Hematopoietic multipotent progenitor cell treated with erythropoietin and hydrocortisone succinate and interleukin-3 and kit ligand, for 8 days (in vitro differentiated cells): ENCODE data around the gene CSNK2A1.
A peak's percentile ranks its signal among the peaks of the same experiment; 100 is the strongest.

Experiments
- DNase-seq: peaks from one replicate; pipeline ENCODE4 v3.0.0-alpha.2; 2015

The CSNK2A1 gene

DNA sequence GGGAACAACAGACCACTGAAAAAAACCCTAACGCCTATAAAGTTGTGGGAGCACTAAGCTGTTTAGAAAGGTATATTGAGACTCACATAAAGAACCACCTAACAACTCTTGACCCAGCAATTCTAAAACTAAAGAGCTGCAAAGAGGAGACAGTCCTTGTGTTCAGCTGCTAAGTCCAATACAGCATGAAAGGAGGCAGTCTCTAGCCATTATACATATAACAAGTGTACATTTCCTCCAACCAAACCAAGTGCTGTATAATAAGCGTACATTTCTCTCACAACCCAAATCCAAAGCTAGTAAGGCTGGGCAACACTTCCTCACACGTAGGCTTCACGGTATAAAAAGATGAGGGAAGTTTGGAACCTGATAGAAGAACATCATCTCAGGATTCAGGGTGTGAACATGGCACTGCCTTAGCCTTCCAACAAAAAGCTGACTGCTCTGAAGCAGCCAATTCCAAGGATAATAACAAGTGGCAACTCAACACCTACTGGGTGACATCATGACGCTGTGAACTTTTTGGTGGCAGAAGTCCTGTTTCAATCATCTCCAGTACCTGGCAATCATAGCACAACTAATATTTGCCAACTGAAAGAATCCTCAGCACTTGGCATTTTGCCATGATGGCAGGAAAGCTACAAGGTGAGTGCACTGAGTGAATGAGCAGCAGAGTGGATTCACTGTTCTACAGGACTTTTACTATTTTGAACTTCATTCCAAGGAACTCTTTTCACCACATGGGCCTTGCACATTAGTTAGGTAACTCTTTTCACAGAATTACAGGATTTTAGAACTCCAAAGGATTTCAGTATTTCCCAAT lies 97.9 kb downstream of the CSNK2A1 start:
- DNase-seq, result no peak

DNA sequence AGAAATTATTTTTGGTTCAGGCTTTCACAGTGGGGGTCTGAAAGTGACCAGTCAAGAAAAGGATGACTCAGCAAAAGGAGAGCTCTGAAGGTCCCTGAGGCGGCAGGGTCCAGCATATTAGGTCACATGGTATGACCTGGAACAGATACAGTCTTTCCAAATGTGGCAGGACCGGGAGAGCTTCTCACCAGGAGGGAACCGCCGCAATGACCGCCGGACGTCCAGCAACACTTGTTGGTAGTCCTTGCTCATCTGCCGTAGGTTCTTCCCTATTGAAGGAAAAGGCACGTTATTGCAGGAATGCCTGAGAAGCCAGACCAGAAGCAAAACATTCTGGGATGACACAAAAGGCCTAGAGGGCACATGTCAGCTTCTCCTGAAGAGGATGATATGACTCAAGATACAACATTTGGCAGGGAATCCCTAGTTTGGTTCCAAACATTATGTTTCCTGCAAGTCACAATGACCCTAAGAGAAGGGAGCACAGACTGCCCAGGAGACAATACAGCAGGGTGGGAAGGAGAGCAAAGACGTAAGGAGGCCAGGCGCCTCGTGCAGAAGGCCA lies 98.6 kb downstream of the CSNK2A1 start:
- DNase-seq, result no peak

DNA sequence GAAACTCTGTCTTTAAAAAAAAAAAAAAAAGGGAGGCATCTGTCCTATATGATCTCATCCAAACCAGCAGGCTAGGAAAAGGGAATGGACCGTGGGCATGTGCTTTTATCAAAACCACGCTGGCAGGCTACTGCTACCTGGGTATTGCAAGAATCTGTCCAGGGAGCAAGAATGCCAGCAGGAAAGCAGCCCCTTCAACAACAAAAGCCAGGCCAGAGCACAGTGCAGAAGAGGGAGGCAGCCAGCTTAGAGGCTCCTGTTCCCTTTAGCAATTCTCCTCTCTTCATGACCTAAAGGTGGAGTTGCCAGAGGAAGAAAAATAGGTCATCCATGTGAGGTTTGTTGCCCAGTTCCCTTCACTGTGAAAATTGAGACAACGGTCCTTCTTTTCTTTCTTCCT lies 99.5 kb downstream of the CSNK2A1 start:
- DNase-seq, result no peak

DNA sequence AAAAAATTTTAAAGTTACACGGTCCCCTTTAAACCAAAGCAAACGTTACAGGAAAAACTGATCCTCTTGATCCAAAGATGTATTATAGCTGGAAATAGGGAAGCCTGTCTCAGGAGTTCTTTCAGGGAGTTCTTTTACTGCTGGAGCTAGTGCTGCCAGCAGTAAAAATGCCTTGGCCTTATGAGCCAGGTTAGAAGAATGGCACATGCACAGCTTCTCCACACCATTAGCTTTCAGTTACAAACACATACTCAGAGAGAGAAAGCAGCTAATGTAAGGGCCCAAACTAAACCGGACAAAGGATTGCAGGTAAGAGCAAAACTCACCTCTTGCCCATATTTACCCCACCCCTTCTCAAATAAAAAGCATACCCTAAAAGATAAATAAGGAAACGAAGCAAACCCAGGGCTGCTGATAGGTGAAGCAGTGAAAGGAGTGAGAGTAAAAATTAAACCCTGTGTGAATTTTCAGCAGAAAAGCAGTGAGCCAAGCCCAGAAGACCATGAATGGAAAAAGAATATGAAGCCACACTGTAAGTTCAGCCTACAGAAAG lies 100.3 kb downstream of the CSNK2A1 start:
- no peak for DNase-seq

DNA sequence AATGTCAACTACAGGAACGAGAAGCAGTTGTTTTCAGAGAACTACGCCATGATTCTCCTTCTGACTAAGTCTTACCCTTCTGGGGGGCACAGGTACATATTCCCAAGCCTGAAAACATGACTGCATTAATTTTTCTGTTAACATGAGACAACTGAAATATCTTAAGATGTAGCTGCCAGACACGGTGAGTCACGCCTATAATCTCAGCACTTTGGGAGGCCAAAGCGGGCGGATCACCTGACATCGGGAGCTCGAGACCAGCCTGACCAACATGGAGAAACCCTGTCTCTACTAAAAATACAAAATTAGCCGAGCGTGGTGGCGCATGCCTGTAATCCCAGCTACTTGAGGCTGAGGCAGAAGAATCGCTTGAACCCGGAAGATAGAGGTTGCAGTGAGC lies 103.0 kb downstream of the CSNK2A1 start:
- DNase-seq, result no peak

DNA sequence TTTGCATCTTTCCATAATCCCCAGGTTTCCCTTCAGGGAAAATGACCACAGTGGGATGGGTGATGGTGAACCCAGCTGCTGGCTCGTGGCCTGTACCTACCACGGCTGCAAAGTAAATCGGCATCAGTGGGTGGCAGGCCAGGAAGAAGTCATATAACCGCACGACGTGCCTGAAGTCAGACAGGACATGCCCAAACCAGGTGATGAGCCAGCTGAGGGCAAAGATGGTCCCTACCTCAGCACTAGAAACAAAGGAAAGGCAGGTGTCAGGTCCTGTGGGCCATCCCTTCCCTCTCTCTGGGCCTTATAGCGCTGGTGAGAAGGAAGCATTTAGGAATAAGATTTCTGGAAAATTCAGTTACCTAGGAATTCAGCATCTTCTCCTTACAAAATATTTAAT lies 103.4 kb downstream of the CSNK2A1 start:
- no peak for DNase-seq

DNA sequence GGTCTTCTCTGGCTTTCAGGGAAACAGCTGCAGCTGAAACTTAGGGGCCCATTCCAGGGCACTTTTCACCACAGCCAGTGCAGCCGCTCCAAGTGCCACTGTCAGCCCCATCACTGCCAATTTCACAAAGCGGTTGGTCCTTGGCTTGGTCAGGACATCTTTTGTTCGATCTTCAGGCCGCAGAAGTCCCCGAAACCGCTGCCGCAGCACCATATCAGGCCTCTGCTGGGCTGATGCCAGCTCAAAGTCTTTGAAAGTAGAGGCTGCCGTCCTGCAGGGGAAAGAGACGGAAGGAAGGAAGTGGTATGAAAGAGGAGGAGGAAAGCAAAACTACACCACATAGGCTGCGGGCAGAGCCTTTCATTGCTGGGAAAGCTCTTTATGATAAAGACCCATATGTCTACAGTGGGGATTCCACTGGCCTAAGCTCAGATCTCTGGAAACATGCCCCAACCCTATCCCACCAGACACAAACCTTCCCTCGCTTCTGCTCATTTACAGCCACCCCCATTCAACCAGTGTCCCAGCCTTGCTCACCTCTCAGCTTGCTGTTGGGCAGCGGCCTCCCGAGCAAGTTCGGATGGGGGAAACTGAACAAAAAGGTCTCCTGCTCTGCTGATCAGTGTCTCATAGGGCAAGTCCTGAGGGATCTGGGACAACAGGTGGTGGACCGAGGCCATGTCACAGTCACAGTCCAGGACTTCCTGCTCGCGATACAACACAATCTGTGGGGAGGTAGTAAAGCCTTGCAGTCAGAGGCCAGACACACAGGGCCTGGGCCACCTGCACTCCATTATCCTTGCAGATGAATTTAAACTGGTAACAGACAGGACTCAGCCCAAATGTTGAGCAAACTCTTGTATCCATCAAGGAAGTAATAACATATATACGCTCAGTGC lies 104.8 kb downstream of the CSNK2A1 start:
- DNase-seq, result peak; percentile 89

DNA sequence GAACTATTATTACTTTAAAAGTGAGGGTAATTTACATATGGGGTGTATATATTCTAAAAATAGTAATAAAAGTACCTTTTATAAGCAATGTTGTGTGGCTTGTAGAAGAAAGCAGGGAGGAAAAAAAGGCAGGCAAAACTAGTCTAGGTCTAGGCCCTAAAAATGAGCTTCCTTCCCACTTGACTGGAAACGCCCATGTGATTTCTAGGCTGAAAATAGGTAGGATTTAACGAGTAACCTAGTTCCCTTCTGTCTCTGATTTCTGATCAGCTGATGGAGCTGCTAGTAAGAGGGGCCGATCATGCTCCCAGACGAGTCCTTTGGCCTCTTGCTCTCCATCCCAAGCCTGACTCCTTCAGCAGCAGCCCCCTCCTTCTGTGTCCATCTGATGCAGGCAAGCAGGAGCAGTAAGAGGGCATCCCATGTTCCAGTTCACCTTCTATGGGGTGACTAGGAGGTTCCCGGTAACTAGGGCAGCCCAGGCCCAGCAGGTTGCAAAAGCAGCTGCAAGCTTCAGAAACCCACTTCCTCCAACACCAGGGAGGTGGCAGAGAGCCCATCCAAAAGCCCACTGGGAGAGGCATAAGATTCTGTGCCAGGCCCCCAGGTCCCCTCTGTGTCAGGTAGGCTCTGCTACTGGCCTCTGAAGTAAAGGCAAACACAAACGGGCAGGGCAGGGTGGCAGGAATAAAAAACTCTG lies 105.7 kb downstream of the CSNK2A1 start:
- no peak for DNase-seq

DNA sequence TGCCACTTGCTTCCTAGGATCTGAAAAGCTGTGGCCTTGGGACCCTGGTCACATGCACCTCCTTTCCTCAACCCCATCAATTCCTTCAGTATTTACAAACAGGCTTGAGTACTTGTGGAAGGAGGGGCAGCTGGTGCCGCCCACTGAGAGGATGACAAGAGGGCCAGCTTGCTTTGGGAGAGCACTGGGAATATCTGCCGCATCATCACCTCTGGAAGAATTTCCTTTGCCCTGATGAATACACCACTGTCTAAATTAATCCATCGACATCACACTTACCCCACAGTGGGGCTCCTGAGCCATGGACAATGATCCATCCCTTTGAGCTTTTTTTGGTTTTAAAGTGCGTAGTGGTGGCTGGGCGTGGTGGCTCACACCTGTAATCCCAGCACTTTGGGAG lies 107.1 kb downstream of the CSNK2A1 start:
- no peak for DNase-seq

DNA sequence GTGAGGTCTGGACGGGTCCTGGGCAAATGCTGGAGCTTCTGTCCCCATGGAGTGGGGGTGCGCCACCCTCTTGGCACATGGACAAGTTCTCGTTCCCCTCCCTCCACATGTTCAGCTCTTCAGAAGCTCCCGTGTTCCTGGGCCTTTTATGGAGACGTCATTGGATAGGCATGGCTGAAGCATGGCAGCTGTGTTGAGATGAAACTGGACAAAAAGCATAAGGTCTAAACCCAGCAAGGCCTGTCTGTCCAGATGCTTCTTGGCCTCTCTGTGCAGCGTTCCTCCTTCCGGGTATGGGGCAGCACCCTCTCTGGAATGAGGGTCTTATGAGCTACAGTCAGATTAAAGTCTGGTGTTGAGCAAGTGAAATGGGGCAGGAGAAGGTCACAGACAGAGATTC lies 108.0 kb downstream of the CSNK2A1 start:
- DNase-seq, result no peak

DNA sequence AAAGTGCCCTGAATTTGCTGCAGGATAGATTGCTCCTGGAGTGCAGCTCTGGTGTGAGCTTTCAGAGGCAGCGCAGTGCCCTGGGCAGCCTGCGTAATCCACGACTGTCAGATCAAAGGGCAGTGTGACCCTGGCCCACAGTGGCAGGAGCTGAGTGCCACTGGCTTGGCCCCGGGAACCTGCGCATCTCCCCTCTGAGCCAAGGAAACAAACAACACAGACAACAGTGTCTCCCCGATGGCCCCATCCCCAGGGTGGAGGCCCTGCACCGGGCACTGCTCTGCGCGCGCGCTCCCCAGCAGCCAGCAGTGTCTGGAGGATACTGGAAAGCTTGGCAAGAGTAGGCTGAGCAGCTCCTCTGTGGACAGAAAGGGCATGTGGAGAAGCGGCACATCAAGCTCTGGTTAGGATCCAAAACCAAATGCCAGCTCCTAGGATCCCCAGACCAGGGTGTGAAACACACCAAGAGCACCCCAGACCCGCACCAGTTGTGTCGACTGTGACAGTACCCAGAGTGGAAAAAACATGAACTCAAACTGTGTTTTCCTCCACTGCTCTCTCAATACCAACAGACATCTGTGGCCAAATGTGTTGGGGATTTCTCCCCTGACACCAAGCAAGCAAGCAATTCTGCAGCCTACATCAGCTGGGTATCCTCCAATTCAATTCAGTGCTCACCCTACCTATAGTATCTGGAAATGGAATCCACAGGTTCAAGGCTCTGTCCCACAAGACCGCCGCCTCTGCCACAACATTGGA lies 108.8 kb downstream of the CSNK2A1 start:
- no peak for DNase-seq

DNA sequence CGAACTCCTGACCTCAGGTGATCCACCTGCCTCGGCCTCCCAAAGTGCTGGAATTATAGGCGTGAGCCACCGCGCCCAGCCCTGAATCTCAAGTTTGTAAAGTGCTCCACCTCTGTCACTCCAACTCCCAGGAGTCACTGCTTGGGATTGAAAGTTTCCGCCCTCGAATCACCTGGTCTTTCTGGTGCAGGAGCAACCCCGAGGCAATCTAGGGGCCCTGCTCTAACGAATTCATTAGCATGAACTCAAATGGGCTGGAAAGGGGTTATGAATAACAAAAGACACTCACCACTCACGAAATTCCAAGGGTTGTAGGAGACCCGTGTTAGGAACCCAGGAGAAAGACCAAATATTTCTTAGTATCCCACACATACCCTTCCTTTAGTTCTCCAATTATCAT lies 109.4 kb downstream of the CSNK2A1 start:
- no peak for DNase-seq

DNA sequence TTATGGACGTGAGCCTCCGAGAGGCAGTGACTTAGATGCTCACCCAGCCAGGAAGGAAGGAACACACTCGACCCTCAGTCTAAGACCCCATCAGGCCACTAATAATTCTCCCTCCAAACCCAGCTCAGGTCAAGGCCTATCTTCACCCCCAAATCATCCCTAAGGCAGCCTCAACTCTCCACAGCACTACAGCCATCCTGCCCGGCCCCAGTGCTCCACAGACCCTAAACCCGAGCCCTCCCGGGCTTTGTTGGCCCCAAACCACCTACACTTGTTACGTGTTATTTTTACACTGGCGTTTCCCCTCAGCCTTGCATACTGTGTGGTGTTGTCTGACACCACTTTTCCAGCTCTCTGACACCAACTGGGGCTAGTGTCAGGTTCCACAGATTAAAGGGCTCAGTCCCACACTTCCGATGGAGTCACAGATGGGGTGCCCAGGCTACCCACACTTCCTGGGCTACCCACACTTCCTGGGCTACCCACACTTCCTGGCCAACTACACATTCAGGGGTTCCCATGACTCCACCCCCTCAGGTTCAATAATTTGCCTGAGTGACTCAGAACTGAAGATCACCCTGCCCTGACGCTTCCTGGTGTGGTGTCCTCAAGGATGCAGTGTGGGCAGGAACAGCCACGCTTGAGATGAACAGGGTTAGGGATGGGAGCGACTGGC lies 110.2 kb downstream of the CSNK2A1 start:
- no peak for DNase-seq

DNA sequence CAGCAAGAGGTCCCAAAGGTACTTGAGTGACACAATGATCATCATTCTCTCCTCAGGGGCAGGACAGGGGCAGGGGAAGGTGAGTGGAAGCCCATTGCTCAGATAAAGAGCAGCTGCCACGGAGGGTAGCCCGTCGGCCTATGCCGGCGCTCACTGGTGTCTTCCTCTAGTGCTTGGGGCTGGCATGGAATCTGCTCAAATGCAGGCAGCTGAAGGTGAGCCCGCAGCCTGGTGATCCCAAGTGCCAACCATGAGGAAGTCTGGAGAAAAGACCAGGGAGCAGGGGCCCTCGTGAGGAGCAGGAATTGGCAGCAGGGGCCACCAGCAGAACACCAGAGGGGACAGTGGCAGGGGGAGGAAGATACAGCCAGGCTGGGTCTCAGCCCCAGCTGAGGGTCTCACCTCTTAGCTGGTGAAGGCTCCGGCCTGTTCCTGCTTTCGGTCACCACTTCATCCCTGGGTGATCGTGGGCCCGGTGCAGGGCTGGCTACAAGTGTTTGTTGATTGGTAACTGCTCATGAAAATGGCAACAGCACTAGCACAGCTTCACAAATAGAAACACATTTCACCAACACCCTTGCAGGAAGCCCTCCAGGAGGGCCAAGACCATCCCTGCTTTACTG lies 110.8 kb downstream of the CSNK2A1 start:
- no peak for DNase-seq

DNA sequence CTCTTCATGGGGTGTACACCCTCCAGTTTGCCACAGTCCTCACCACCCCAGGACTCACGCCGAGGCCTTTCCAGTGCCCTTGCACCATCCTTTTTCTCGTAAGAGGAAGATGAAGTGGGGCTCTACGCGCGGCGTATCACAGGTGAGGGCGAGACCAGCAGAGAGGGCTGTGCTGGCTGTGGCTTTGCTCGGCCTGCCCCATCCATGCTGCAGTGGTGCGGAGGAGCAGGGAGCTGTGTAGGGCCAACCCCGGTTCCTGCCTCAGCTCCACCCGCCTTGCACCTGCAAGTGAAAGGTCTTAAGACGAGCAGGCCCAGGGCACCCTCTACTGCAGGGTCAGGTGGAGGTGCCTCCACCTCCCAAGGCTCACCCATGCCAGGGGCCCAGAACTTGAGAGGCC lies 111.4 kb downstream of the CSNK2A1 start:
- DNase-seq, result no peak

DNA sequence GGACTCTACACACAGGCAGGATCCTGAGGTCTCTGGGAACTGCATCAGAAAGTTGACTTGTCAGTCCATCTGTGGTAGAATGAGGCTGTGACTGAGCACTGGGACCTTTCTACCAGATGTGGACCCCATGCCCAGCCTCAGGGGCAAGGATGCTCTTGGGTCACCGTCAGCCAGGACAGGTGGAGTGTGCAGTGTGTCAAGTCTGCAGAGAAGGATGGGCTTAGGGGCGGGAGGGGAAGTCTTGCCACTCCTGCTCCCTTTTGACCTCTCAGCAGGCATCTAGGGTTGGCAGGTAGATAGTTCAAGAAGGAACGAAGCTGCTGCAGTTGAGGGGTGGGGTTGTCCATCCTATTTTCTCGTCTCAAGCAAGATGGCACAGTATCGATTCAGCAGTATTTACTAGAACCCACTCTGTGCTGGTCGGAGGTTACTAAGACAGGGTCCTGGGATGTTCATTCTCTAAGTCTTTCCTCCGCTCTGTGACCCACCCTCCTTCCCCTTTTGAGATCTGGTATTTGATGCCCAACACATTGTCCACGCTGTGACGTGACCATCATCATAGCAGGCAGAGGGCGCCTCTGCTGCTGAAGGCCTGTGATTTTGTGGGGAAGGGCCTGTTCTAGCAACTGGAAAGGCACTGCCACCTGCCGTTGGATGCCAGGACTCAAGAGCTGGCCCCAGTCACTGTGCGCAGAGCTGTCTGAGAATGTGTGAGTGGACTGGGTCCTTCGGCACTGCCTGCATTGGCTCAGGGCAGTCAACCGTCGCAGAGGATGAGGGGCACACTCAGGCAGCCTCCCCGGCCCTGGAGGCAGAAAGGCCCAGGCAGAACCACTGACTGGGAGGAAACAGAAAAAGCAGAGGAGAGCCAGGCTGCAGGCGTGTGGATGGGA lies 112.3 kb downstream of the CSNK2A1 start:
- peak; percentile 77 for DNase-seq

DNA sequence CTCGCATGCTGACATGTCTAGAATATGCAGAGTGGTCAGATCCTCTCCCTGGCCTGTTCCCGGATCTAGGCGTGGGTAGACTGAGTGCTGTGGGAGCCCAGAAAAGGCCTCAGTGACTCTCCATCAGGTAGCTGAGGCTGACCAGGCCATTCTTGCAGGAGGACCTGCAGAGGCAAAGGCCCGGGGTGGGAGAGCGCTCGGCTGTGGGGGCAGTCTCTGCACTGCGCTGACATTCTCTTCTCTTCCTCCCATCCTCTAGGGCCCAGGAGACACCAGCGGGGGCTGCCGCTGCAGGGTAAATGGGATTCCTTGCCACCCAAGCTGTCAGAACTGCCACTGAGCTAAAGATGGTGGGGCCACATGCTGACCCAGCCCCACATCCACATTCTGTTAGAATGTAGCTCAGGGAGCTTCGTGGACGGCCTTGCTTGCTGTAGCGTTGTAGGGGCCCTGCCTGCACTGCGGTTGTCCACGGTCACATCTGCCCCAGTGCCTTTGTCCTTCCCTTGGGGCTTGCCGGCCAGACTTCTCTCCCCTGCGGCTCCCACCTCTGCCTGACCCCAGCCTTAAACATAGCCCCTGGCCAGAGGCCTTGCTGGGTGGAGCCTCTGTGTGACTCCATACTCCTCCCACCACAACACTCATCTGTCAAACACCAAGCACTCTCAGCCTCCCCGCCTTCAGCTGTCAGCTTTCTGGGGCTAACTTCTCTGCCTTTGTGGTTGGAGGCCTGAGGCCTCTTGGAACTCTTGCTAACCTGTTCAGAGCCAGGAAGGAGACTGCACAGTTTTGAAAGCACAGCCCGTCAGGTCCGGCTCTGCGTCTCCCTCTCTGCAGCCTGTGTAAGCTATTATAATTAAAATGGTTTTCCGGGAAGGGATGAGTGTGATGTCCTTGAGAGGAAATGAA lies 113.2 kb downstream of the CSNK2A1 start:
- DNase-seq, result no peak

DNA sequence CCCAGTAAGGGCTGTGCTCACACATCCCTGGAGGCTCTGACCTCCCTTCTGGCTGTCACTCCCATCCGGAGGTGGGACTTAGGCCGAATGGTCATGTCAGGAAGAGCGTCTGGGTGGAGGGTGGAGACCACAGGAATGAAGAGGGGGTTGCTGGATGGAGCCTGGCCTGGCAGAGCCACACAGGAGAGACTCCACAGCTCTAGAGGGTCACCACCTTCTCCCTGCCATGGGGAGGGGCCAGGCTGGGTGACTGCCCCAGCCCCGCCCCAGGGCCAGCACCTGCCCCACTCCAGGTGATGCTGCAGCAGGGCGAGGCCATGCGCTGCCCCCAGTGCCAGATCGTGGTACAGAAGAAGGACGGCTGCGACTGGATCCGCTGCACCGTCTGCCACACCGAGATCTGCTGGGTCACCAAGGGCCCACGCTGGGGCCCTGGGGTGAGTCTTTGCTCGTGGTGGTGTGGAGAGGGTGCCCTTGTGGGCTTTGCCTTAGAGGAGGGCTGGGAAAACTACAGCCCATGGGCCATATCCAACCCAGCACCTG lies 114.9 kb downstream of the CSNK2A1 start:
- DNase-seq, result no peak
